UCSD-AML1 (cell line): ENCODE measurements around the gene ZSCAN25.
"Not testable (repeated sequence)": the region's sequence is repeated elsewhere in the genome, so short reads cannot be mapped to it uniquely, and the experiment has no call there.

Source experiments
- DNase-seq: peaks from one replicate; lab custom pipeline; 2025; ENCODE audit not compliant: unreplicated experiment; lab: John Stamatoyannopoulos, UW

The ZSCAN25 gene

DNA sequence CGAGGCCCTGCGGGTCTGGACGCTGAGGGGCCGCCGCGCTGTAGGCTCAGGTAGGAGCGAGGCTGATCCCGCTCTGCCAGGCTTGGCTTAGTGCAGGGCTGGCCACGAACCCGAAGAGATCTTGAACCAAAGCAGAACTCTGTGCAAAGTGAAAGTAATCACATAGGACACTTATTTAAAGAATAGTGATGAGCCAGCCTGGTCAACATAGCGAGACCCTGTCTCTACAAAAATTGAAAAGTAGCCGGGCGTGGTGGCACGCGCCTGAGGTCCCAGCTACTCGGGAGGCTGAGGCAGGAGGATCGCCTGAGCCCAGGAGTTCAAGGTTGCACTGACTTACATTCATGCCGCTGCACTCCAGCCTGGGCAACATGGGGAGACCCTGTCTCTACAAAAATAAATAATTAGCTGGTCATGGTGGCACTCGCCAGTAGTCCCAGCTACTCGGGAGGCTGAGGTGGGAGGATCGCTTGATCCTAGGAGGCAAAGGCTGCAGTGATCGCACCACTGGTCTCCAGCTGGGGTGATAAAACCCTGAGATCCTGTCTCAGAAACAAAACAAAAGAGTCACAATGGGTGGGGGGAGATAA is 541 bp downstream of the ZSCAN25 start:
- DNase-seq, result no peak

DNA sequence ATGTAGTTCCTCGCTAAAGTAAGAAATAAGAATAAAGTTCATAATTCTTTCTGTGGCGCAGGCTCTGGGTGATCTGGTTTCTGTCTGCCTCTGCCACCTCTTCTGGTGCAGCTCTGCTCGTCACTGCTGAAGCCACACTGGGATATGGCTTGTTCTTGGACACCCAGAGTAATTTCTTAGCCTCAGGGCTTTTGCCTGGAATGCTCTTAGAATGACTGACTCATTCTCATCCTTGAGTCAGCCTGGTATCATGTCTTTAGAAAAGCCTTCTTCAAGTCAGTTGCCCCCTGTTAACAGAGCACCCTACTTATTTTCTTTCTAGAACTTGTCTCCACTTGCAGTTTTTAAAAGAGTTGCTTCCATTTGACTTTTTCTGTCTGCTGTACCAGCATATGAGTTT is 2.0 kb downstream of the ZSCAN25 start:
- DNase-seq, result no peak

DNA sequence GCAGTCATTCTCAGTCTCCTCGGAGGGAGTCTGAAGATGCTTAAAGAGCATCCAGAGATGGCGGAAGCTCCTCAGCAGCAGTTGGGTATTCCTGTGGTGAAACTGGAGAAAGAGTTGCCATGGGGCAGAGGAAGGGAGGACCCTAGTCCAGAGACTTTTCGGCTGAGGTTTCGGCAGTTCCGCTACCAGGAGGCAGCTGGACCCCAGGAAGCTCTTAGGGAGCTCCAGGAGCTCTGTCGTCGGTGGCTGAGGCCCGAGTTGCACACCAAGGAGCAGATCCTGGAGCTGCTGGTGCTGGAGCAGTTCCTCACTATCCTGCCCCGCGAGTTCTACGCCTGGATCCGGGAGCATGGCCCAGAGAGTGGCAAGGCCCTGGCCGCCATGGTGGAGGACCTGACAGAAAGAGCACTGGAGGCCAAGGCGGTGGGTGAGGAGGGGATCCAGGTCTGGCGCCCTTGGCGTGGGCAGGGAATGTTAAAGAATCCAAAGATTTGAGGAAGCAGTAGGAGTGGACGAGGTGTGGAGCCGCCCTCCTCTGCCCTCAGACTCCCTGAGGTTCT is 2.9 kb downstream of the ZSCAN25 start:
- no peak for DNase-seq

DNA sequence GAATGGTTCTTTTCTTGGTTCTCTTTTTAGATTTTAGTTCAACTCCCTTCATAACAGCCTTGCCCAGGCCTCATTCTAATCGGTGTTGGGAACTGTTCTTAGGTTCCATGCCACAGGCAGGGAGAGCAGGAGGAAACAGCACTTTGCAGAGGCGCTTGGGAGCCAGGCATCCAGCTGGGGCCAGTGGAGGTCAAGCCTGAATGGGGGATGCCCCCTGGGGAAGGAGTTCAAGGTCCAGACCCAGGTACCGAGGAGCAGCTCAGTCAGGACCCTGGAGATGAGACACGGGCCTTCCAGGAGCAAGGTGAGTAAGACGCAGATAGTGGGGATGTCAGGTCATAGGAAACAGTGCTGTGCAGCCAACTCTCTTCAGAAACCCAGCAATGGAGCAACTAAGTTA is 4.5 kb downstream of the ZSCAN25 start:
- DNase-seq, result no peak

DNA sequence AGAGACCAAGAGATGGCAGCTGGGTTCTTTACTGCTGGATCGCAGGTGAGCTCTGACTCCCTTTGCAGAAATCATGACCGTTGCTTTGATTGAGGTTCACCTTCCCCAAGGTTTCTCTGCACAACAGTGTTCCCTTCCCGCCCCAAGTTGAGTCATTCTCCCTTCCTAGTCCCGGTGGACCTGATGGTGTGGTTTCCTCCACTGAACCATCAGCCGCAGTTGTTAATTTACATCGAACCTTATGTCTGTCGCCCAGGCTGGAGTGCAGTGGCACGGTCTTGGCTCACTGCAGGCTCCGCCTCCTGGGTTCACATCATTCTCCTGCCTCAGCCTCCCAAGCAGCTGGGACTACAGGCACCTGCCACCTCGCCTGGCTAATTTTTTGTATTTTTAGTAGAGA is 5.8 kb downstream of the ZSCAN25 start:
- no peak for DNase-seq

DNA sequence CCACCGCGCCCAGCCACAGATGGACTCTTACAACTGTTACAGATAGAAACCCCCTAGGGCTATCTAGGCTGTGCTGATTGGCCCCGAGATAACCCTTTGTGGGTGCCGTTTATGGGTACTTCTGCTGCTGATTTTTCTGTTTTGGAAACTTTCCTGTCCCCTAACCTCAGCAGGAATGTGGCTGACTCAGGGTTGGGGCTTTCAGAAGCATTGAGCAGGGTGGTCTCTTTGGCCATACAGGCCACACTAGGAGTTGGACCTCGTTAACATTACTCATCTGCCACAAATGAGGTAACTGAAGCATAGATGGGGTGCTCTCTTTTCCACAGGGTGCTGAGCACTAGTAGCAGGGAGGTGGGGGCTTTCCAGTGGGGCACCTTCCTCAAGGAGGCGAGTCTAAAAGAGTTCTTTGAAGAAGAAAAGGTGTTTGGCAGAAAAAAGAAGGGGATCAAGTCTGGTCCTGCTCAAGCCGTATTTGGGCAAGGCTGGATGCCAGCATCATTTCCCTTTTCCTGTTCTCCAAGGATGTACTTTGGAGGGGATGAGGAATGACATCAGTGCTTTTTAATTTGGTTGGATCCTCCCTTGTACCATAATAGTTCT is 6.4 kb downstream of the ZSCAN25 start:
- no peak for DNase-seq

DNA sequence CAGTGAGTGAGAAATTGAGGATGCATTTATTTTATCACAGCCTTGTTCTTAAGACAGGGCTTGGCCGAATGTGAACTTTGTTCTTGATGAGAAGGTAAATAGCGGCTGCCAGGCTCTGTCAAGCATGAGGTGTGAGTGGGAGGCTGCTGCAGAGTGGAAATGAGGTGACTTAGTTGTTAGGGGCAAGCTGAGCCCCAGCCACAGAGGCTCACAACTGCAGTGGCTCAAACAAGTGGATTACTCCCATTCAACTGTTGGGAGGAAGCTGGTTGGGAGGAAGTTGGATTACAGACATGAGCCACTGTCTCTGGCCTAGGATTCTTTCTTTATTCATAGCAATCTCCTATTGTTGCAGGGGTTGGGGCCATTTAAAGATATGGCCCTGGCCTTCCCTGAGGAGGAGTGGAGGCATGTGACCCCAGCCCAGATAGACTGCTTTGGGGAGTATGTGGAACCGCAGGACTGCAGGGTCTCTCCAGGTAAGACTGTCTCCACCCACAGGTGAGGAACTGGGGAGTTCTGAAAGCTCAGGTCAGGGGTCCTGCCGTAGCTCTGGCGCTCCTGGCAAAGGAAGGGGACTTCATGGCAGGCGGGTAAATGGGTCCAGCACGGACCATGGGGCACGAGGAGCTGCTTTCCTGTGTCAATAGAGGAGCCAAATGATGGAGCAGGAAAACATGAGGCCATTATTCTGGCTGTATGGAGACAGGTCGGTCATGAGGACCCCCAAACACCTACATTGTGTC is 7.1 kb downstream of the ZSCAN25 start:
- no peak for DNase-seq

DNA sequence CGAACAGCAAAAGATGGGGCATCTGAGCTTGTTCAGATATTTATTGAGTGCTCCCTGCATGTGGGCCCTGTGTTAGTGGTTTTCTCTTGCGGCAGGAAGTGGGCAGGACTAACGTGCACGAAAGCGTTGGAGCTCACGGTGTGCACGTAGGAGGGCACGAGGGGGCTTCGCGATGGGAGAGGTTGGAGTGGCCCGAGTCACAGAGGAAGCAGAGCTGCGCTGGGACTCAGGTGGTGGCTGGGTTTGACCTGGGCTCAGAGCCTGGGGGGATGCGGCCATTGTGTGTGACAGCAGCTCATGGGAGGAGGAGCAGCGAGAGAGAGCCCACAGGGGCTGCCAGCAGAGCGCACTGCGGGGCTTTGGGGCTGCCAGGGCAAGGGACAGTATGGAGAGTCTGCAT is 7.7 kb downstream of the ZSCAN25 start:
- no peak for DNase-seq

DNA sequence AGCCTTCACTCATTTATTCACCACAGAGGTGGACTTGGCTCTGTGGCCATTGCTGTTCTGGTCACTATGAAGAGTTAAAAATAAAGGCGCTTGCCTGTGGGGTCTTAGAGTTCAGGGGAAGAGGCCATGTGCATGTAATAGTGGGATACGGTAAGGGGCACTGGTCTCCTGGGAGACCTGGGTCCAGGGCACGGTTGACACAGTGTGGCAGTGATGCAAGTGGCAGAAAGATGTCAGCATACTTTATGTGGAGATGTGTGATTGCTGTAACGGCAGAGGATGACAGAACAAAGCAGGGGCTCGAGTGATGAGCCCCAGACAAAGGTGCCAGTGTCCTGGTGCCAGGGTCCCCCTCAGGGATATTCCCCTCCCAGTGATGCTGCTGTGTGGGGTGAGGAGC is 8.6 kb downstream of the ZSCAN25 start:
- no peak for DNase-seq

DNA sequence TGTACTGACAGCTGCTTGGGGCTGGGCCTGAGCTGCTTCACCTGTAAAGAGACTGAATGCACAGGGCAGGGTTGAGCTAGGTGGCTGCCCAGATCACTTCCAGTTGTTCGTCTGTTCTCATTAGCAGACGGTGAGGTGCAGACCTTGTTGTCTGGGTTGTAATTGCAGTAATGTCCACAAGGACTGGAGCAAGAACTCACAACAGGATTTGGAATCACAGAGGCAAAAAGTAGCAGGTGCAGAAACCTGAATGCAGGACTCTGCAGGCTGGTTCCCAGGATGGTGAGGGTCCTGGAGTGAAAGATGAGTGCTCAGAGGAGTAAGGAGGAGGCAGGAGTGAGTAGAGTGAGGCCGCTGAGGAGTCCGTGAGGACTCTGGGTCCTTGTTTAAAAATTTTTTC is 9.2 kb downstream of the ZSCAN25 start:
- no peak for DNase-seq

DNA sequence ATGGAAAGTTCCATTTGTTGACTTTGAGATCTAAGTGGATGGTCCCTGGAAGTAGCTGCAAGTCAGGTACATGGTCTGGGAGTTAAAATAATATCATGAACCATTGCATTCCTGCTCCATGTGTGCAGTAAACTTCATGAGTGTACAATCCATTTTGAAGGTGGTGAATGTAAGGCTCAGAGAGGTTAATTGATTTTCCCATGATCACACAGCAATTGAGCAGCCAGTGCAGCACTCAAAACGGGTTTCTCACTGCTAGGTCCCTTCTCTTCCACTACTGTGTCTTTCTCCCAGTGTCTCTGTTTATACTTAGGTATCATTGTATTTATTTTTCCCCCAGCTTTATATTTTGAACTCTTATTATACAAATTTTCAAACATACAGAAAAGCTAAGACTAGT is 9.9 kb downstream of the ZSCAN25 start:
- no peak for DNase-seq

DNA sequence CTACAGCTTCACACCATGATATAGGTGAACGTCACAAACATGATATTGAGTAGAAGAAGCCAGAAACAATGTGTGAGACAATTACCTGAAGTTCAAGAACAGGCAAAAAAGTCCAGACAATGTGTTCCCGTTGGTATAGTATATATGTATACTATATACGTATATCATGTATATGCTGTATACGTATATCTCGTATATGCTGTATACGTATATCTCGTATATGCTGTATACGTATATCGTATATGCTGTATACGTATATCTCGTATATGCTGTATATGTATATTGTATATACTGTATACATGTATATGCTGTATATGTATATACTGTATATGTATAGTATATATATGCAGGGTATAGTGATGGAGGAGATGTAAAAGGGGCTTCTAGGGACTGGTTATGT is 10.8 kb downstream of the ZSCAN25 start:
- DNase-seq, result no peak

DNA sequence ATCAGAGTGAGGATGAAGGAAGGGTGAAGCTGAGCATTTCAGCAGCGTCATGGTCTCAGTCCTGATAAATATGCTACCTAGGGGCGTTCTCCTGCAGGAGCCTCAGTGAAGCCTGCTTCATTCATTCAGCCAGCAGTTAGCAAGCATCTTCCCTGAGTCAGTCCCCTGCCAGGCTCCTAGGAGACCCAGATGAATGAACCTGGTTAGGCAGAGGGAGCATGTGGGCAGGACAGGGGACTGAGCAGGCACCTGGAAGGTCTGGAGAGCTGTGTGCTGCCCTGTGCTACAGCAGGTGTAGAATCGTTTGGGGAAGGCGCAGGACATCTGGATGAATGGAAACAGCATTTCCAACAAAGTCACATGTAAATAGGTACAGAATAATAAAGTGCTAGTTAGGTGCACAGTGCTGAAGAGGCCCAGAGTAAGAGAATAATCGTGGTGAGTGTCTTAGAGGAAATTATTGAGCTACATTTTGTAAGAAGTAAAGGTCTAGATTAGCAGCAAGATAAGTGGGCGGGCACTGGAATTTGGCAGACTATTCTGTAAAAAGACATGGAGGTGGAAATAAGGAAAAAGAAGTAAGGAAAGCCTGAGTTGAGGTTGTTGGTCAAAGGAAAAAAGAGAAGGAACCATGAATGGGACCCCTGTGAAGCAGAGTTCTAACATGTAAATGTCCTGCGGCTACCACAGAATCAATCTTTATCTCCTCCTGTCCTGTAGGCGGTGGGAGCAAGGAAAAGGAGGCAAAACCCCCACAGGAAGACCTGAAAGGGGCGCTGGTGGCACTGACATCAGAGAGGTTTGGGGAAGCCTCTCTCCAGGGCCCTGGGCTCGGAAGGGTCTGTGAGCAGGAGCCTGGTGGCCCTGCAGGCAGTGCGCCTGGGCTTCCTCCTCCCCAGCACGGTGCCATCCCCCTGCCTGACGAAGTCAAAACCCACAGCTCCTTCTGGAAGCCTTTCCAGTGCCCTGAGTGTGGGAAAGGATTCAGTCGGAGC is 12.0 kb downstream of the ZSCAN25 start:
- DNase-seq, result no peak

DNA sequence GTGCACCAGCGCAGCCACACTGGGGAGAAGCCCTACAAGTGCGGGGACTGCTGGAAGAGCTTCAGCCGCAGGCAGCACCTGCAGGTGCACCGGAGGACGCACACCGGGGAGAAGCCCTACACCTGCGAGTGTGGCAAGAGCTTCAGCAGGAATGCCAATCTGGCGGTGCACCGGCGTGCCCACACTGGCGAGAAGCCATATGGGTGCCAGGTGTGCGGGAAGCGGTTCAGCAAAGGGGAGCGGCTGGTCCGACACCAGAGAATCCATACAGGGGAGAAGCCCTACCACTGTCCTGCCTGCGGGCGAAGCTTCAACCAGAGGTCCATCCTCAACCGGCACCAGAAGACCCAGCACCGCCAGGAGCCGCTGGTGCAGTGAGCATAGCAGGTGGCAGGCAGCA is 12.9 kb downstream of the ZSCAN25 start:
- no peak for DNase-seq

DNA sequence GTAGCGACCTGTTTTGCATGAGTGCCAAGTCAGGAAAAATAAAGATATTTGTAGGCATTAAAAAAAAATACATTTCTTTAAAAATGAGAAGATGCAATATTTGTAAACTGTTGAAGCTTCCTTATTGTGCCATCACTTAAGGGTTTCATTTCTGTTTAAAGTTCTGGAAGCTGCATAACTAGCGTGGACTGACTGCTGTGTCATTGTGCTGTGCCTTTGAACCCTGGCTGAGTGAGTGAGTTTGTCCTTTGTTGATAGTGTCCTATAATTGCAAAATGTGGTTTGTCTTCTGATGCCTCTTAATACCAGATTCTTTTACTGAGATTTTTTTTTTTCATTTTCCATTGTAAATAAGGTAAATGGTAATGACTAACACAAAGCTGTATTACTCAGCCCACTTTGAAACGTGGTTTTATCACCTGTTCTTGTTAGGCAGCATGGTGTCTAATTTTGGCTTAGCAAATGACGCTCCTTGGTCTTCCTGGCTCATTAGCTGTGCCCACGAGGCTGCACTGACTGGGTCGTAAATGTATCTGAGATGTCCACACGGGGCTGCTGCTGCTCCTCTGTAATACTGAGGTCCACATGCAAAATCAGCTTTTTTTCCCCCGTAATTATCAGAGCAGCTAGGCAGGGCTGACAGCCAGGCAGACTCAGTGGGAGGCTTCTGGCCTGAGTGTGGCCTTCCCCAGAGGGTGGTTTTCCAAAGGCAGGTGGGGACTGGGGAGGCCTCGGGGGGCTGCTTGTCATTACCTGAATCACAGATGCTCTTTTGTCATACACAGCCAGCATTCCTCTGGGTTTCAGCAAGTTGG is 14.8 kb downstream of the ZSCAN25 start:
- DNase-seq, result no peak

DNA sequence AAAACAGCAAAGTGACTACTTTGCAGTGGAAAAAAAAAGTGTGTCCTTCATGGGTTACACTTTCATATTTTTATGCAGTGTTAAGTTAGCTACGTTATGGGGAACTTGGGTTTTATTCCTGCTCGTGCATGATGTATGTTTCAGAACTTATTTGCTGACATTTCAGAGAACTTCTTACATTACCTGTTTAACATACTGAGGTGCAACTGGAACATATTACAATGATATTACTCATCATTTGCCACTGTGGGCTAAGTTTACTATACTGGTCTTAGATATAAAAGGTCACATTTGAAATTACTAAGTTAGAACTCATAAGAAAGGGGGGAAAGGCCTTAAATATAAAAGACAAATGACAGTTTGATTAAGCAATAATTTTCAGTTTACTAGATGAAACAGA is 20.7 kb downstream of the ZSCAN25 start:
- DNase-seq, result not testable (repeated sequence)

DNA sequence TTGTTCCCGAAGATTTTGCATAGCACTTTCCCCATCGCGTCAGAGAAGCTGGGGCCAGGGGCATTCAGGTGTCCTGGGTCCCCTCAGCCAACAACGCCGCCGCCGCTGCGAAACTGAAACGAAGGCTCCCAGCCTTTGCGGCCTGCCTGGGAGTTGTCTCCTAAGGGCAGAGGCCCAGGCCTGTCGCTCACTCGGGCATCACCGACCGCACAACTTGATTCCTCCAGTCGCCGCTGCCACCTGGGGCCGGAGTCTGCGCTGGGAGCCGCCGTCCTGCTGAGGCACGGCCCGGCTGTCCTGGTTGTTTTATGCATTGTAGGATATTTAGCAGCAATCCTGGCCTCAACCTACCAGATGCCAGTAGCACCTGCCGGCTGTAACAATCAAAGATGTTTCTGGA is 22.0 kb downstream of the ZSCAN25 start:
- no peak for DNase-seq

DNA sequence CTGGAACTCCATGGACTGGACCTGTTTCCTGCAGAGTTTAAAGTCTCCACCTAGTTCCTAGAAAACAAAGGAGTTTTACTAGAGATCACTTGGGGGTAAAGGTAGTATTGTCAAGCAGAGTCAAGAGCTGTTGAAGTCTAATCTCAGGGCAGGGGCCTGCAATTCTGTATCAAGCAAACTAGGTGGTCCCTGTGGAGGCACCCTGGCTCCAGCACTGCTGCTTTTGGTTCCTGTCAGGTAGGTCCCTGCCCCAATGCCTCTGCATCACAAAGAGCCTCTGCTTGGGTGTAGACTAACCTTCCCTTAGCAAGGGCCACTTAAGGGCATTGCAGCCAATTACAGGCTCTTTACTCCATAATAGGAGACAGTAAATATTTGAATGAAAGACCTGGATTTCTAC is 22.5 kb downstream of the ZSCAN25 start:
- no peak for DNase-seq

DNA sequence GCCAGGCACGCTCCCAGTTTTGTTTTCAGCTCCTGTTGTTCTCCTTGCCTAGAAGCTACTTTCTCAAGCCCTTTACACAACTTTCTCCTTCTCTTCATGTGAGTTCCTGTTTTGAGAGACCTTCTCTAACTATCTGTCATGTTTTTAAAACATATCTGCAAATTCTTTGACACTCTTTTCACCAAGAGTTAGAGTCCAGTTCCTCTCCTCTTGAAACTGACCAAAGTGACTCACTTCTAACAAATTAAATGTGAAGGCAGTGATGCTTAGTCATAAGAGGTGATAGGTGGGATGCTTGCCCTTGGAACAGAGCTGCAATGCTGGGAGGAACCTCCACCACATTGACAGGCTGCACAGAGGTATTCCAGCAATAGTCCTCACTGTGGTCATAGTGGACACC is 25.3 kb downstream of the ZSCAN25 start:
- no peak for DNase-seq

DNA sequence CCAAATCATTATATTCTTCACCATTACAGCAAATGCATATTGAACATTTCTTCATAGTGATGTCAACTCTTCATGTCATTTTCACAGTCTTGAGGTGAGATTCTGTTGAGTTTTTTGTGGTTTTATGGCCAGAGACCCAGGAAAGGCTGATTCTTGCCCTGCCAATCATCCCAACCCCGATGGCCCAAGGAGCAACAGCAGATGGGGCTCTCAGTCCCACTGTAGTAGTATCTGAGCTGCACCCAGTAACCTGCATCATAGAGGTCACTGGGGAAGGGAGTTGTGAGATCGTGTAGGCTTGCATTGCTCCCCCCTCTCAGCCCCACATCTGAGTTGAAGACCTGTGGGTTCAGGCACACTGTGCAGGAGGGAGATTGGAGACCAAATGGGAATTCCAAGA is 26.7 kb downstream of the ZSCAN25 start:
- DNase-seq, result no peak
